ENCODE results near the gene DUSP10. TPM values are rescaled to one million over a fixed set of nuclear protein-coding genes. Genes with fewer than 3 reads are reported as not detected.

Gene DUSP10
- total RNA-seq, 6 donors from 2014 or later = 7.7 to 13.7 (median 11.9) TPM

- H3K36me3 ChIP-seq = no peaks in the 10 kb centered on the region
- H3K27ac ChIP-seq = no peak overlapping the region
- ATAC-seq (ENCODE audit: low FRiP score in 2 of 2) (no peak), DNase-seq (no peak)
- no peaks in the 10 kb centered on the region for H3K27me3 ChIP-seq
- 76 to 98% methylated on average over 2 of the region's 2 CpGs for WGBS, 2 donors
- TF ChIP-seq CTCF (IDR thresholded peaks at IDR 0.05) (no peak), EP300 (IDR thresholded peaks at IDR 0.05) (no peak), POLR2A (IDR thresholded peaks at IDR 0.05) (no peak), POLR2AphosphoS5 (IDR thresholded peaks at IDR 0.05) (no peak)
- no peaks in the 10 kb centered on the region for H3K9me3 ChIP-seq
- peaks cover 20 to 46% (median 45%) of the 10 kb centered on the region in 4 donors for H3K4me1 ChIP-seq
- no peak overlapping the region for H3K4me3 ChIP-seq
Measured at GRCh38 chr1:221717485-221717853, 24.4 kb downstream of the DUSP10 start.

- no peaks in the 10 kb centered on the region for H3K27me3 ChIP-seq
- DNase-seq (no peak), ATAC-seq (ENCODE audit: low FRiP score in 2 of 2) (no peak)
- WGBS, 2 donors = 67 to 69% methylated on average over 7 of the region's 7 CpGs
- no peak overlapping the region for H3K27ac ChIP-seq
- H3K9me3 ChIP-seq = no peaks in the 10 kb centered on the region
- no peak overlapping the region for H3K4me3 ChIP-seq
- peaks cover 20 to 47% (median 46%) of the 10 kb centered on the region in 4 donors for H3K4me1 ChIP-seq
- TF ChIP-seq POLR2A (IDR thresholded peaks at IDR 0.05) (no peak), POLR2AphosphoS5 (IDR thresholded peaks at IDR 0.05) (no peak), EP300 (IDR thresholded peaks at IDR 0.05) (no peak)
- no peaks in the 10 kb centered on the region for H3K36me3 ChIP-seq
Measured at GRCh38 chr1:221716713-221717484, 25.0 kb downstream of the DUSP10 start.

- WGBS, 2 donors = 48 to 64% methylated on average over 2 of the region's 2 CpGs
- H3K27me3 ChIP-seq = no peaks in the 10 kb centered on the region
- H3K9me3 ChIP-seq = no peaks in the 10 kb centered on the region
- no peak for TF ChIP-seq CTCF (IDR thresholded peaks at IDR 0.05)
- no peak for TF ChIP-seq POLR2AphosphoS5 (IDR thresholded peaks at IDR 0.05)
- TF ChIP-seq POLR2A (IDR thresholded peaks at IDR 0.05) = no peak
- no peak for TF ChIP-seq EP300 (IDR thresholded peaks at IDR 0.05)
- peaks cover 23 to 53% (median 48%) of the 10 kb centered on the region in 4 donors for H3K4me1 ChIP-seq
- DNase-seq (no peak), ATAC-seq (ENCODE audit: low FRiP score in 2 of 2) (no peak)
- H3K36me3 ChIP-seq = no peaks in the 10 kb centered on the region
- peak overlapping the region in 2 of 4 donors; percentile 16 to 56 for H3K27ac ChIP-seq
- H3K4me3 ChIP-seq = no peak overlapping the region
Measured at GRCh38 chr1:221715321-221716169, 26.3 kb downstream of the DUSP10 start.

GRCh38 chr1:221714227-221715152 lies 27.4 kb downstream of the DUSP10 start:
- peaks cover 24 to 55% (median 48%) of the 10 kb centered on the region in 4 donors for H3K4me1 ChIP-seq
- ATAC-seq (ENCODE audit: low FRiP score in 2 of 2) = no peak
- WGBS, 2 donors = 87 to 88% methylated on average over 16 of the region's 16 CpGs
- no peaks in the 10 kb centered on the region for H3K27me3 ChIP-seq
- peak overlapping the region in 1 of 4 donors; percentile 56 for H3K27ac ChIP-seq
- no peak for DNase-seq
- no peak overlapping the region for H3K4me3 ChIP-seq
- no peaks in the 10 kb centered on the region for H3K36me3 ChIP-seq
- H3K9me3 ChIP-seq = no peaks in the 10 kb centered on the region
- TF ChIP-seq POLR2AphosphoS5 (IDR thresholded peaks at IDR 0.05) (no peak), CTCF (IDR thresholded peaks at IDR 0.05) (no peak), POLR2A (IDR thresholded peaks at IDR 0.05) (no peak), EP300 (IDR thresholded peaks at IDR 0.05) (no peak)
